GM19239 (cell line): Measurements from ENCODE around the gene GSC.
A peak's percentile ranks its signal among the peaks of the same experiment; 100 is the strongest.
"Not testable (repeated sequence)": the region's sequence is repeated elsewhere in the genome, so short reads cannot be mapped to it uniquely, and the experiment has no call there.

Source experiments
- DNase-seq: peaks from one replicate; pipeline ENCODE4 v3.0.0; 2011; ENCODE audit warnings: low spot score; ENCODE audit not compliant: insufficient read length
- FAIRE-seq: peaks from 2 replicates; lab custom pipeline; 2011; peaks lifted over from hg19 to GRCh38; lab: Jason Lieb, UNC

GSC gene

DNA sequence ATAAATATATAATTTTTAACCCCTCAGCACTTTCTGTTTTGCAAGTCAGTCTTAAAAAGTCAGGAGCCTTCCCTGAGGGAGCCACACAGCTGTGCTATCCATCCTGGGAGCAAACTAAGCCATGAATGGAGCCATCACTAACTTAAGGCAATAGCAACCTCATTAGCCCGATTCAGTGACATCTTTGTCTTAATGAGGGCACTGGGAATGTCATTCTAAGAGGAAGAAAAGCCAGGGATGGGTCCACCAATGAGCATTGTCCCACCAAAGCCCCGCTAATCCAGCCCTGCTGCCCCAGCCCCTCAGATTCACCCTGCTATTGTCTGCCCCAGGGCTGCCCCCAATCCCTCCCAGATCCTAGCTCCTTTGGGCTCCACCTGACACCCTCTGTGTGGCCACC is 19.5 kb downstream of the GSC start:
- FAIRE-seq = no peak
- no peak for DNase-seq

DNA sequence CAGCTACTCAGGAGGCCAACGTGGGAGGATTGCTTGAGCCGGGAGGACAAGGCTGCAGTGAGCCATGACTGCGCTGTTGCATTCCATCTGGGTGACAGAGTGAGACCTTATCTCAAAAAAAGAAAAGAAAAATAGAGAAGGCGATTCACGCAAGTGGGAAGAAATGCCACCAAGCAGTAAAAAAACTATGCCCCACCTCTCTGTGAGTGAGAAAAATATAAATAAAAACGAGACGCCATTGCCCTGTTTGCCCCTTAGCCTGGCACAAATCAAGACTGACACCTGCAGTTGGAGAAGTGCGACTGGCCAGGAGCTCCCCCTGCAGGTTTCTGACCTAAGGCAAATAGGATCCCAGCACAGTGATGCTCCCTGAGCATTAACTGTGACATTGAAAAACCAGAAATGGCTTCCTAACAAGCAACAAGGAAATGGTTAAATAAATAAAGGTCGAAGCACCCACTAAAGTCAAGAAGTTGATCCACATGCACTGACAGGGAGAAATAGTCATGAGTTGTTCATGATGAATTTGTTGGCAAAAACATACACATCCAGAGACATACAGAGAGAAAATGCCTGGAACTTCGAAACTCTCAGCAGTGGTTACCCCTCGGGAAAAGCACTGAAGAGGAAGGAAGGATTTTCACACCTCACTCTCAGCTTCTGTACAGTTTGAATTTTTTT is 21.1 kb downstream of the GSC start:
- no peak for DNase-seq

DNA sequence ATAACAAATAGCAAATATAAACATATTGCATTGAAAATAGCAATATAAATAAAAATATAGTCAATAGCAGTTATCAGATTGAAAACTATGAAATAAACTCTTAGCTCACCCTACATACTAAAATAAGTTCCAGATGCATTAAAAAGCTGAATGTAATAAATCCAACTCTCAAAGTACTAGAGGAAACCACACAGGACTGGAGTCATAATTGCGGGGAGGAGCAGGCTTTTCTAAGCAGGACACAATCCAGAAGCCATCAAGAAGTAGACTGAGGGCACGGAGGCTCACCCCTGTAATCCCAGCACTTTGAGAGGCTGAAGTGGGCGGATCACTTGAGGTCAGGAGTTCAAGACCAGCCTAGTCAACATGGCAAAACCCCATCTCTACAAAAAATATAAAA is 22.2 kb downstream of the GSC start:
- FAIRE-seq = no peak
- DNase-seq = no peak

More for the DNA sequence above, 21.1 kb downstream of the GSC start:
- peak; percentile 37 for FAIRE-seq

- not testable (repeated sequence) for DNase-seq, FAIRE-seq
These were observed 22.8 kb downstream of the GSC start for GRCh38 chr14:94747153-94747552.

GRCh38 chr14:94746131-94746530 is 23.8 kb downstream of the GSC start:
- no peak for DNase-seq

GRCh38 chr14:94738751-94739150 is 31.2 kb downstream of the GSC start:
- no peak for FAIRE-seq
- DNase-seq = no peak

More at GRCh38 chr14:94746131-94746530, 23.8 kb downstream of the GSC start:
- no peak for FAIRE-seq

DNA sequence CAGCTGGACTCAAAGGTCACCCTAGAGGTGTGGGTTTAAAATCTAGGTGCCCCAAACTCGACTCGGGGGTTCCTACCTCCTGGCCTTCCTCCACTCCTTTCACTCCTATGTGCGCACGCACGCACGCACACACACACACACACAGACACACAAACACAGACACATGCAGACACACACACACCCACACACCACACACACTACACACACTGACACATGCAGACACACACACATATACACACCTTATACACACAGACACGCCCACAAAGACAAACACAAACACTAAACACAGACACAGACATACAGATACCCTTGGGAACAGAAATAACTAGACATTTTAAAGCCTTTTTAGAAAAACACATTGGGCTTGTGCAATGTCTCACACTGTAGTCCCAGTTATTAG is 31.8 kb downstream of the GSC start:
- no peak for FAIRE-seq
- no peak for DNase-seq

DNA sequence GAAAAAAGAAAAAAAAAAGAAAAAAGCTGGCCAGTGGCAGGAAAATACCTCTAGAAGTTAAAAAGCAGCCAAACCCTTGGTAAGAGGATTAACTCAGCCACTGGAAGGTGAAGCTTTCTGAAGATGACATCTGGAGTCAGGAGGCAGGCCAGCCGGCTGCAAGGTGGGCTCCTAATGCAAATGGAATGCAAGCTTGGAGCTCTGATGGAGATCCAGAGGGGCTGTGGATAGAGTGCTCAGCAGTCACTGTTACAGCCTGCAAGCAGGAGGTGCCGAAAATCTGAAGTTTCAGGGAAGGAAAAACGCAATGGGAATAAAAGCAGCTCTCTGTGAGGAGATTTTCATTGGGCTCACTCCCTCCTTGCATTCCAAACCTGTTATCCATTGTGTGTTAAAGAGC is 41.0 kb downstream of the GSC start:
- DNase-seq = no peak

DNA sequence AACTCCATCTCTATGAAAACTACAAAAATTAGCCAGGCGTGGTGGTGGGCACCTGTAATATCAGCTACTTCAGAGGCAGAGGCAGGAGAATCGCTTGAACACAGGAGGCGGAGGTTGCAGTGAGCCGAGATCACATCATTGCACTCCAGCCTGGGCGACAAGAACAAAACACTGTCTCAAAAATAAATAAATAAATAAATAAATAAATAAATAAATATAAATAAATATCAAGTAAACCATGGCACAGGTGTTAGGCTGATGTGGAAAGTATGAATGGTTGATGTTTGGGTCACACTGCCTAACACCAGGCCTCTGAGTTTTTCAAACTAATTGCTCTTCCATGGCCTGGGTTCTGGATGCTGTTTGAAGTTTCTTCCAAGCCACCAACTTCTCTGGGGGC is 41.5 kb downstream of the GSC start:
- not testable (repeated sequence) for FAIRE-seq

More for the DNA sequence above, 41.0 kb downstream of the GSC start:
- FAIRE-seq = no peak

DNA sequence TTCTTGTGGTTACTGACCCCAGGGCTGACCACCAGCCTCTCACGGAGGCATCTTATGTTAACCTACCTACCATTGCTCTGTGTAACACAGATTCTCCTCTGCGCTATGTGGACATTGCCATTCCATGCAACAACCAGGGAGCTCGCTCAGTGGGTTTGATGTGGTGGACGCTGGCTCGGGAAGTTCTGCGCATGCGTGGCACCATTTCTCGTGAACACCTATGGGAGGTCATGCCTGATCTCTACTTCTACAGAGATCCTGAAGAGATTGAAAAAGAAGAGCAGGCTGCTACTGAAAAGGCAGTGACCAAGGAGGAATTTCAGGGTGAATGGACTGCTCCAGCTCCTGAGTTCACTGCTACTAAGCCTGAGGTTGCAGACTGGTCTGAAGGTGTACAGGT is 43.3 kb downstream of the GSC start:
- not testable (repeated sequence) for DNase-seq, FAIRE-seq

More for the DNA sequence above, 41.5 kb downstream of the GSC start:
- DNase-seq = not testable (repeated sequence)

DNA sequence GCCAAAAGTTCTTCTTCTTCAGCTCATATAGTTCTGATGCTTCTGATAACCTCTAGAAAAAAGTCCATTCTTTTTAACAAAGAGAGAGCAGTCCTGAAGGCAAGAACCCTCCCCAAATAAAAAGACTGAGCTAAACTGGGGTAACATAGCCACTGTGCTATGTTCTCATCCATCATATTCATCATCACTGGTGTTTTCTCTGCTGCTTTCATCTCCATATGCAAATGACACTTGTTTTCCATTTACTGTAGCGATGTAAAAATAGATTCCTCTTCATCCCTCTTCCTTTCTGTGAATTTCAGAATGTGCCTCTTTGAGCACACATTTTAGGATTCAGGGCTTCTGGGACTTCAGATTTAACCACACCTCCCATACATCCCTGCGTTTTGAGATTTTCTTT is 44.9 kb downstream of the GSC start:
- DNase-seq = no peak
- FAIRE-seq = no peak

- no peak for DNase-seq
- FAIRE-seq = no peak
These were observed 47.5 kb downstream of the GSC start for GRCh38 chr14:94722397-94722796.
